Measurements from ENCODE around the gene TUT7.
"Not testable (repeated sequence)": the region's sequence is repeated elsewhere in the genome, so short reads cannot be mapped to it uniquely, and the experiment has no call there.

Gene TUT7

GRCh38 chr9:86301686-86302085 lies 52.5 kb downstream of the TUT7 start:
- Histone ChIP-seq H3K27ac (ENCODE audit: low read depth, low read length) (no peak overlapping the region), H3K36me3 (ENCODE audit: control insufficient read depth, insufficient read depth, low read length) (peaks cover 70% of the 10 kb centered on the region), H3K4me3 (ENCODE audit: low read depth, low read length) (no peak overlapping the region), H3K9ac (ENCODE audit: low read depth, low read length) (no peak overlapping the region), H3K27me3 (ENCODE audit: control insufficient read depth, insufficient read depth, low read length) (no peaks in the 10 kb centered on the region), H3K9me3 (ENCODE audit: control insufficient read depth, insufficient read depth, low read length) (no peaks in the 10 kb centered on the region), H3K4me1 (ENCODE audit: control insufficient read depth, insufficient read depth, low read length) (peaks cover 26% of the 10 kb centered on the region)

GRCh38 chr9:86300701-86301100 lies 53.5 kb downstream of the TUT7 start:
- H3K27me3 ChIP-seq (ENCODE audit: control insufficient read depth, insufficient read depth, low read length), result no peaks in the 10 kb centered on the region
- no peaks in the 10 kb centered on the region for H3K9me3 ChIP-seq (ENCODE audit: control insufficient read depth, insufficient read depth, low read length)
- H3K36me3 ChIP-seq (ENCODE audit: control insufficient read depth, insufficient read depth, low read length), result peaks cover 69% of the 10 kb centered on the region
- no peak overlapping the region for H3K9ac ChIP-seq (ENCODE audit: low read depth, low read length)
- H3K4me3 ChIP-seq (ENCODE audit: low read depth, low read length), result no peak overlapping the region
- no peak overlapping the region for H3K27ac ChIP-seq (ENCODE audit: low read depth, low read length)
- H3K4me1 ChIP-seq (ENCODE audit: control insufficient read depth, insufficient read depth, low read length), result peaks cover 26% of the 10 kb centered on the region

GRCh38 chr9:86298873-86299272 lies 55.3 kb downstream of the TUT7 start:
- Histone ChIP-seq H3K9ac (ENCODE audit: low read depth, low read length) (no peak overlapping the region), H3K4me3 (ENCODE audit: low read depth, low read length) (no peak overlapping the region), H3K27ac (ENCODE audit: low read depth, low read length) (no peak overlapping the region), H3K9me3 (ENCODE audit: control insufficient read depth, insufficient read depth, low read length) (no peaks in the 10 kb centered on the region), H3K4me1 (ENCODE audit: control insufficient read depth, insufficient read depth, low read length) (peaks cover 11% of the 10 kb centered on the region), H3K36me3 (ENCODE audit: control insufficient read depth, insufficient read depth, low read length) (peaks cover 66% of the 10 kb centered on the region), H3K27me3 (ENCODE audit: control insufficient read depth, insufficient read depth, low read length) (no peaks in the 10 kb centered on the region)

GRCh38 chr9:86290341-86290740 lies 63.9 kb downstream of the TUT7 start:
- peaks cover 32% of the 10 kb centered on the region for H3K4me1 ChIP-seq (ENCODE audit: control insufficient read depth, insufficient read depth, low read length)
- H3K27me3 ChIP-seq (ENCODE audit: control insufficient read depth, insufficient read depth, low read length); H3K4me3 ChIP-seq (ENCODE audit: low read depth, low read length); H3K9me3 ChIP-seq (ENCODE audit: control insufficient read depth, insufficient read depth, low read length); H3K9ac ChIP-seq (ENCODE audit: low read depth, low read length); H3K36me3 ChIP-seq (ENCODE audit: control insufficient read depth, insufficient read depth, low read length); H3K27ac ChIP-seq (ENCODE audit: low read depth, low read length): not testable (repeated sequence)

GRCh38 chr9:86288499-86289198 lies 65.6 kb downstream of the TUT7 start:
- Histone ChIP-seq H3K4me3 (ENCODE audit: low read depth, low read length) (no peak overlapping the region), H3K4me1 (ENCODE audit: control insufficient read depth, insufficient read depth, low read length) (peaks cover 32% of the 10 kb centered on the region), H3K27ac (ENCODE audit: low read depth, low read length) (peak overlapping the region; percentile 83), H3K27me3 (ENCODE audit: control insufficient read depth, insufficient read depth, low read length) (no peaks in the 10 kb centered on the region), H3K9ac (ENCODE audit: low read depth, low read length) (no peak overlapping the region), H3K9me3 (ENCODE audit: control insufficient read depth, insufficient read depth, low read length) (no peaks in the 10 kb centered on the region), H3K36me3 (ENCODE audit: control insufficient read depth, insufficient read depth, low read length) (no peaks in the 10 kb centered on the region)

GRCh38 chr9:86287013-86287412 lies 67.2 kb downstream of the TUT7 start:
- Histone ChIP-seq H3K9ac (ENCODE audit: low read depth, low read length) (peak overlapping the region; percentile 50; the same call in 1 of the 2 replicates), H3K9me3 (ENCODE audit: control insufficient read depth, insufficient read depth, low read length) (no peaks in the 10 kb centered on the region), H3K27ac (ENCODE audit: low read depth, low read length) (peak overlapping the region; percentile 37), H3K4me1 (ENCODE audit: control insufficient read depth, insufficient read depth, low read length) (peaks cover 36% of the 10 kb centered on the region), H3K4me3 (ENCODE audit: low read depth, low read length) (no peak overlapping the region), H3K36me3 (ENCODE audit: control insufficient read depth, insufficient read depth, low read length) (no peaks in the 10 kb centered on the region), H3K27me3 (ENCODE audit: control insufficient read depth, insufficient read depth, low read length) (0 out of 2 replicates have a peak, but pooled peaks cover 3% of the 10 kb centered on the region)

GRCh38 chr9:86286278-86286677 lies 67.9 kb downstream of the TUT7 start:
- Histone ChIP-seq H3K9ac (ENCODE audit: low read depth, low read length) (no peak overlapping the region), H3K4me1 (ENCODE audit: control insufficient read depth, insufficient read depth, low read length) (peaks cover 36% of the 10 kb centered on the region), H3K4me3 (ENCODE audit: low read depth, low read length) (no peak overlapping the region), H3K9me3 (ENCODE audit: control insufficient read depth, insufficient read depth, low read length) (no peaks in the 10 kb centered on the region), H3K27ac (ENCODE audit: low read depth, low read length) (peak overlapping the region; percentile 37), H3K36me3 (ENCODE audit: control insufficient read depth, insufficient read depth, low read length) (no peaks in the 10 kb centered on the region), H3K27me3 (ENCODE audit: control insufficient read depth, insufficient read depth, low read length) (0 out of 2 replicates have a peak, but pooled peaks cover 3% of the 10 kb centered on the region)

GRCh38 chr9:86285261-86285660 lies 68.9 kb downstream of the TUT7 start:
- Histone ChIP-seq H3K36me3 (ENCODE audit: control insufficient read depth, insufficient read depth, low read length) (no peaks in the 10 kb centered on the region), H3K9ac (ENCODE audit: low read depth, low read length) (no peak overlapping the region), H3K4me3 (ENCODE audit: low read depth, low read length) (no peak overlapping the region), H3K9me3 (ENCODE audit: control insufficient read depth, insufficient read depth, low read length) (no peaks in the 10 kb centered on the region), H3K27ac (ENCODE audit: low read depth, low read length) (no peak overlapping the region), H3K27me3 (ENCODE audit: control insufficient read depth, insufficient read depth, low read length) (0 out of 2 replicates have a peak, but pooled peaks cover 3% of the 10 kb centered on the region), H3K4me1 (ENCODE audit: control insufficient read depth, insufficient read depth, low read length) (peaks cover 42% of the 10 kb centered on the region)

GRCh38 chr9:86282979-86283535 lies 71.2 kb downstream of the TUT7 start:
- peaks cover 29% of the 10 kb centered on the region for H3K4me1 ChIP-seq (ENCODE audit: control insufficient read depth, insufficient read depth, low read length)
- peak overlapping the region; percentile 97 for H3K4me3 ChIP-seq (ENCODE audit: low read depth, low read length)
- H3K27ac ChIP-seq (ENCODE audit: low read depth, low read length), result peak overlapping the region; percentile 98
- 0 out of 2 replicates have a peak, but pooled peaks cover 3% of the 10 kb centered on the region for H3K27me3 ChIP-seq (ENCODE audit: control insufficient read depth, insufficient read depth, low read length)
- H3K9me3 ChIP-seq (ENCODE audit: control insufficient read depth, insufficient read depth, low read length), result no peaks in the 10 kb centered on the region
- H3K9ac ChIP-seq (ENCODE audit: low read depth, low read length), result peak overlapping the region; percentile 95
- peaks cover 17% of the 10 kb centered on the region for H3K36me3 ChIP-seq (ENCODE audit: control insufficient read depth, insufficient read depth, low read length)

- Histone ChIP-seq H3K4me1 (ENCODE audit: control insufficient read depth, insufficient read depth, low read length) (peaks cover 22% of the 10 kb centered on the region), H3K27ac (ENCODE audit: low read depth, low read length) (peak within 1 kb of the TSS; percentile 98), H3K27me3 (ENCODE audit: control insufficient read depth, insufficient read depth, low read length) (0 out of 2 replicates have a peak, but pooled peaks cover 3% of the 10 kb centered on the region)
Measured at GRCh38 chr9:86282077-86282978, 71.9 kb downstream of the TUT7 start, which contains the start of gene ISCA1. TSS of gene ISCA1 (minus strand) at chr9:86282538. CDS start at chr9:86282458, 80 bp downstream.

More at GRCh38 chr9:86282077-86282978, 71.9 kb downstream of the TUT7 start, which contains the start of gene ISCA1:
- Histone ChIP-seq H3K36me3 (ENCODE audit: control insufficient read depth, insufficient read depth, low read length) (peaks cover 24% of the 10 kb centered on the region), H3K9me3 (ENCODE audit: control insufficient read depth, insufficient read depth, low read length) (no peaks in the 10 kb centered on the region), H3K4me3 (ENCODE audit: low read depth, low read length) (peak within 1 kb of the TSS; percentile 97), H3K9ac (ENCODE audit: low read depth, low read length) (peak within 1 kb of the TSS; percentile 95)
